BLaER1 (cell line): Measurements from ENCODE around the gene RAVER2.

Experiments used
- H3K27ac ChIP-seq: shearing (Covaris generic); formaldehyde crosslinking; 2 replicates; pipeline ENCODE4 v1.8.1; 2022
- H3K27me3 ChIP-seq: shearing (Covaris generic); formaldehyde crosslinking; 2 replicates; pipeline ENCODE4 v1.8.1; 2022
- H3K36me3 ChIP-seq: shearing (Covaris generic); formaldehyde crosslinking; 2 replicates; pipeline ENCODE4 v1.8.1; 2022
- H3K4me1 ChIP-seq: shearing (Covaris generic); formaldehyde crosslinking; 2 replicates; pipeline ENCODE4 v1.8.1; 2022
- H3K4me2 ChIP-seq: shearing (Covaris generic); formaldehyde crosslinking; 2 replicates; pipeline ENCODE4 v1.8.1; 2022
- H3K4me3 ChIP-seq: shearing (Covaris generic); formaldehyde crosslinking; 2 replicates; pipeline ENCODE4 v1.8.1; 2022
- H3K9ac ChIP-seq: shearing (Covaris generic); formaldehyde crosslinking; 2 replicates; pipeline ENCODE4 v1.8.1; 2022
- H3K9me3 ChIP-seq: shearing (Covaris generic); formaldehyde crosslinking; 2 replicates; pipeline ENCODE4 v1.8.1; 2022
- H4K20me1 ChIP-seq: shearing (Covaris generic); formaldehyde crosslinking; 2 replicates; pipeline ENCODE4 v1.8.1; 2022
- Cebpa-rat ChIP-seq: shearing (Covaris generic); IDR thresholded peaks from 2 replicates; pipeline ENCODE4 v1.8.1; 2022

Gene RAVER2

GRCh38 chr1:64829411-64830029 is 84.6 kb downstream of the RAVER2 start:
- Histone ChIP-seq H3K4me2 (no peak overlapping the region), H3K9ac (no peak overlapping the region), H3K9me3 (no peaks in the 10 kb centered on the region), H3K4me3 (no peak overlapping the region), H3K36me3 (peaks cover 60% of the 10 kb centered on the region), H4K20me1 (no peaks in the 10 kb centered on the region), H3K4me1 (peaks cover 9% of the 10 kb centered on the region; the same call in 1 of the 2 replicates), H3K27ac (no peak overlapping the region), H3K27me3 (no peaks in the 10 kb centered on the region)
- no peak for TF ChIP-seq Cebpa-rat

GRCh38 chr1:64830030-64830651 is 85.3 kb downstream of the RAVER2 start:
- Histone ChIP-seq H3K27ac (no peak overlapping the region), H3K36me3 (peaks cover 66% of the 10 kb centered on the region), H4K20me1 (no peaks in the 10 kb centered on the region), H3K9me3 (no peaks in the 10 kb centered on the region), H3K9ac (no peak overlapping the region), H3K27me3 (no peaks in the 10 kb centered on the region), H3K4me1 (peaks cover 9% of the 10 kb centered on the region; the same call in 1 of the 2 replicates), H3K4me3 (no peak overlapping the region), H3K4me2 (no peak overlapping the region)
- TF ChIP-seq Cebpa-rat = no peak

- Histone ChIP-seq H3K9ac (no peak overlapping the region), H3K4me2 (no peak overlapping the region), H3K4me3 (no peak overlapping the region), H4K20me1 (no peaks in the 10 kb centered on the region), H3K36me3 (peaks cover 94% of the 10 kb centered on the region), H3K27ac (no peak overlapping the region), H3K9me3 (no peaks in the 10 kb centered on the region), H3K27me3 (no peaks in the 10 kb centered on the region), H3K4me1 (no peaks in the 10 kb centered on the region)
- TF ChIP-seq Cebpa-rat = no peak
Observed at GRCh38 chr1:64834734-64835133, 89.9 kb downstream of the RAVER2 start.

GRCh38 chr1:64836802-64837201 is 91.9 kb downstream of the RAVER2 start:
- Histone ChIP-seq H3K9ac (no peak overlapping the region), H3K27ac (no peak overlapping the region), H3K4me3 (no peak overlapping the region), H3K27me3 (no peaks in the 10 kb centered on the region), H3K9me3 (no peaks in the 10 kb centered on the region), H3K4me2 (no peak overlapping the region), H4K20me1 (no peaks in the 10 kb centered on the region), H3K36me3 (peaks cover 95% of the 10 kb centered on the region), H3K4me1 (no peaks in the 10 kb centered on the region)
- TF ChIP-seq Cebpa-rat = no peak

GRCh38 chr1:64838486-64838885 is 93.6 kb downstream of the RAVER2 start:
- Histone ChIP-seq H3K27me3 (no peaks in the 10 kb centered on the region), H3K4me2 (no peak overlapping the region), H3K9ac (no peak overlapping the region), H3K36me3 (peaks cover 88% of the 10 kb centered on the region), H3K4me3 (no peak overlapping the region), H3K9me3 (no peaks in the 10 kb centered on the region), H3K27ac (no peak overlapping the region), H3K4me1 (peaks cover 12% of the 10 kb centered on the region), H4K20me1 (0 out of 2 replicates have a peak, but pooled peaks cover 3% of the 10 kb centered on the region)
- TF ChIP-seq Cebpa-rat = no peak

- Histone ChIP-seq H3K9me3 (no peaks in the 10 kb centered on the region), H3K27me3 (no peaks in the 10 kb centered on the region), H3K9ac (no peak overlapping the region), H3K4me3 (no peak overlapping the region), H4K20me1 (0 out of 2 replicates have a peak, but pooled peaks cover 9% of the 10 kb centered on the region), H3K27ac (no peak overlapping the region), H3K36me3 (peaks cover 88% of the 10 kb centered on the region), H3K4me2 (no peak overlapping the region), H3K4me1 (peaks cover 12% of the 10 kb centered on the region)
- no peak for TF ChIP-seq Cebpa-rat
Observed at GRCh38 chr1:64839261-64839660, 94.4 kb downstream of the RAVER2 start.

GRCh38 chr1:64839732-64840405 is 95.0 kb downstream of the RAVER2 start:
- Histone ChIP-seq H3K4me3 (no peak overlapping the region), H3K36me3 (peaks cover 89% of the 10 kb centered on the region), H4K20me1 (0 out of 2 replicates have a peak, but pooled peaks cover 9% of the 10 kb centered on the region), H3K27me3 (no peaks in the 10 kb centered on the region), H3K9me3 (no peaks in the 10 kb centered on the region), H3K9ac (no peak overlapping the region), H3K4me1 (peaks cover 12% of the 10 kb centered on the region), H3K4me2 (no peak overlapping the region), H3K27ac (no peak overlapping the region)
- no peak for TF ChIP-seq Cebpa-rat

- peaks cover 89% of the 10 kb centered on the region for H3K36me3 ChIP-seq
- H3K4me1 ChIP-seq = peaks cover 12% of the 10 kb centered on the region
- H3K9me3 ChIP-seq = no peaks in the 10 kb centered on the region
- no peak overlapping the region for H3K27ac ChIP-seq
- H3K9ac ChIP-seq = no peak overlapping the region
- H4K20me1 ChIP-seq = 0 out of 2 replicates have a peak, but pooled peaks cover 9% of the 10 kb centered on the region
- no peak for TF ChIP-seq Cebpa-rat
- H3K27me3 ChIP-seq = no peaks in the 10 kb centered on the region
- no peak overlapping the region for H3K4me3 ChIP-seq
- H3K4me2 ChIP-seq = no peak overlapping the region
Observed at GRCh38 chr1:64841330-64842065, 96.6 kb downstream of the RAVER2 start.

GRCh38 chr1:64842224-64842623 is 97.3 kb downstream of the RAVER2 start:
- H3K4me2 ChIP-seq = peak overlapping the region; percentile 18; the same call in 1 of the 2 replicates
- H3K27me3 ChIP-seq = no peaks in the 10 kb centered on the region
- no peak overlapping the region for H3K27ac ChIP-seq
- no peak for TF ChIP-seq Cebpa-rat
- no peak overlapping the region for H3K9ac ChIP-seq
- peaks cover 12% of the 10 kb centered on the region for H3K4me1 ChIP-seq
- peaks cover 89% of the 10 kb centered on the region for H3K36me3 ChIP-seq
- H4K20me1 ChIP-seq = 0 out of 2 replicates have a peak, but pooled peaks cover 9% of the 10 kb centered on the region
- no peaks in the 10 kb centered on the region for H3K9me3 ChIP-seq
- no peak overlapping the region for H3K4me3 ChIP-seq
